ENCODE results near the gene TSPAN4.

The TSPAN4 gene

DNA sequence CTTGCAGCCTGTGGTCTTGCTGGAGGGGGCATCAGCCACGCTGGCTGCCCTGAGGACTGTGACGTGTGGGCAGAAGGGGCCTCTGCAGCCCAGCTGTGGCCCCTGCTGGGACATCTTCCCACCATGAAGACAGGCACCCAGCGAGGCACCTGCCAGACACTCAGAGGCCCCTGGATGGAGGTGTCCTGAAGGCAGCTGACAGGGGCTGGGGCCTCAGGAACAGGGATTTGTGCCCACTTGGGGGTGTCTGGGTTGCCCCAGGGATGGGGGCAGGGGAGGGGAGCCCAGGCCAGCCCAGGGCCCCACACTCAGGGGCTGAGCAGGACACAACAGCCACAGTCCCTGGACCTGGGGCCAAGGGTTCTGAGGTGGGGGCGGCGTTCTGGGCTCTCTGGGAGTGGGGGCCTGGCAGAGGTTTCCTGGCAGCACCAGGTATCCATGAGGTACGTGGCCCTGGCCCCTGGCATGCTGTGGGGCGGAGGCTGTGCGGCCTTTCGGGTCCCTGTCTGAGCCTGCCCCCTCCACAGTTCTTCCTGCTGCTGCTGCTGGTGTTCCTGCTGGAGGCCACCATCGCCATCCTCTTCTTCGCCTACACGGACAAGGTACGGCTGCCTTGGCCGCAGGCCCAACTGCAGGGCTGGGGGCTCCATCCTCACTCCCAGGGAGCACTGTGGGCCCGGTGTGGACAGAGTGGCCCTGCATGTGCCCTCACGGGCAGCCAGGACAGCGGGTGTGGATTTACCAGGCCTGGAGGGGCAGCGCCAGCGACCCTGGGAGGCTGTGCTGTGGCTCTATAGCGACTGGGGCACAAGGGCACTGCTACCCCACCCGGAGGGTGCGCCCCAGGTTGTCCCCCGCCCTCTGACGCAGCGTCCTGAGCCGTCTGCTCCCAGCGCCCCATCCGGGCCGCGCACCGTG is 21.5 kb downstream of the TSPAN4 start:
- DNase-seq (ENCODE audit: low read depth, low spot score): no peak

- DNase-seq (ENCODE audit: low read depth, low spot score): no peak
These were observed 22.2 kb downstream of the TSPAN4 start for GRCh38 chr11:864898-865297.

DNA sequence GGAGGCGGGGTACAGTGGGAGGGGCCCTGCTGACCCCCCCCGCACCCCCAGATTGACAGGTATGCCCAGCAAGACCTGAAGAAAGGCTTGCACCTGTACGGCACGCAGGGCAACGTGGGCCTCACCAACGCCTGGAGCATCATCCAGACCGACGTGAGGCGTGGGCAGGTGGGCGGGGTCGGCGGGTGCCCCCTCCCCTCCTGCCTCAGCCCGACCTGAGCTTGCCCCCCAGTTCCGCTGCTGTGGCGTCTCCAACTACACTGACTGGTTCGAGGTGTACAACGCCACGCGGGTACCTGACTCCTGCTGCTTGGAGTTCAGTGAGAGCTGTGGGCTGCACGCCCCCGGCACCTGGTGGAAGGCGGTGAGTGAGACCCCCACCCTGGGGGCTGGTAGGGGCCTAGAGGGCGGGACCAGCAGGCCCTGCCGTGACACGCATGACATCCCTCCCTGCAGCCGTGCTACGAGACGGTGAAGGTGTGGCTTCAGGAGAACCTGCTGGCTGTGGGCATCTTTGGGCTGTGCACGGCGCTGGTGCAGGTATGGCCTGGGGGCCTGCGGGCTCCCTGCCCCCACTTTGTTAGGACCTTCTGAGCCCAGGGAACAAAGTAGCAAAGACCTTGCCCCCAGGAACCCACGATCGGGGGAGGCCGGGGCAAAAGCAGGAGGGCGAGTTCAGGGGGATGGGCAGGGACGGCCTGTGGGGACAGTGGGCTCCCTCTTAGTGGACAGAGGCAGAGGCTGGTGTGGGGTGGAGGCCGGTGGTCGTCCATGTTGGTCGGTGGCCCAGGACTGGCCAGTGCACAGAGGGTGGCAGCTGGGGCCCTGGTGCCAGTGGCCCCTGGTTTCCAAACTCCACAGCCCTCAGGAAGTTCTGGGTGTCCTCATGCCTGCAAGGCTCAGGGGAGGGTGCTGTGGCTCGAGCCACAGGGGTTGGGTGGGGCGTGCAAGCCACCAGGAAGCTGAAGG is 23.1 kb downstream of the TSPAN4 start:
- no peak for DNase-seq (ENCODE audit: low read depth, low spot score)

DNA sequence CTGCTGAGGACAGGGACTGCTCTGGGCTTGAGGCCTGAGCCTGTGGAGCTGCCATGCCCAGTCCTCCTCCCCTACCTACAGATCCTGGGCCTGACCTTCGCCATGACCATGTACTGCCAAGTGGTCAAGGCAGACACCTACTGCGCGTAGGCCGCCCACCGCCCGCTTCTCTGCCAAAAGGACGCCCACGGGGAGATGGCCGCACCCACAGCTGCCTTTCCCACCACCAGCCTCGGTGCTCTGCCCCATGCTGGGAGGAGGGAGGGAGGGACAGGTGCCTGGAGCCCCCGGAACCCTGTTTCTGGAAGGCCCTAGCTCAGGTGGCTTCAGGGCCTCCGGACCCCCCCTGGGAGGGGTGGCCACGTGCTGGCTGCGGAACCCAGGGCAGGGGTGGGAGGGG is 23.8 kb downstream of the TSPAN4 start:
- DNase-seq (ENCODE audit: low read depth, low spot score): no peak

DNA sequence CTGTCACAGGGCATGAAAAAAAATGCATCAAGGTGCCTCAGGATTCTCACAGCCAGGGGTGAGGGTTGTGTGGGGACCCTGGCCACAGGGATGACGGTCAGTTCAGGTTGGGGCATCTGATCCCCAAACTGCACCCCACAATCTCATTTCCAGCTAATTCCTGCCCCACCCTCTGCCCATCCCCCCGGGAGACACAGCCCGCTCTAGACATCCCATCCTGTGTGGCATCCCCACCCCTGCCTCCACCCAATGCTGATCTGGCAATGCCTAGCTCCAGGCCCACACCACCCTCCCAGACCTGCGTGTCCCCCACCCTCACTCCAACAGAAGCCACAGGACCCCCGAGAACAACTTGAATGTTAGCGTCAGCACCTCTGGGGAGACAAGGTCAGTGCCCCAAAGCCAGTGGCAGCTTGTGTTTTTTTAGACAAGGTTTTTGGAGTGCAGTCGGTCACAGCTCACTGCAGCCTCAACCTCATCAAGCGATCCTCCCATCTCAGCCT is 25.3 kb downstream of the TSPAN4 start:
- no peak for DNase-seq (ENCODE audit: low read depth, low spot score)

GRCh38 chr11:868394-868793 is 25.7 kb downstream of the TSPAN4 start:
- DNase-seq (ENCODE audit: low read depth, low spot score): no peak

- no peak for DNase-seq (ENCODE audit: low read depth, low spot score)
These were observed 26.1 kb downstream of the TSPAN4 start for GRCh38 chr11:868802-869201.

DNA sequence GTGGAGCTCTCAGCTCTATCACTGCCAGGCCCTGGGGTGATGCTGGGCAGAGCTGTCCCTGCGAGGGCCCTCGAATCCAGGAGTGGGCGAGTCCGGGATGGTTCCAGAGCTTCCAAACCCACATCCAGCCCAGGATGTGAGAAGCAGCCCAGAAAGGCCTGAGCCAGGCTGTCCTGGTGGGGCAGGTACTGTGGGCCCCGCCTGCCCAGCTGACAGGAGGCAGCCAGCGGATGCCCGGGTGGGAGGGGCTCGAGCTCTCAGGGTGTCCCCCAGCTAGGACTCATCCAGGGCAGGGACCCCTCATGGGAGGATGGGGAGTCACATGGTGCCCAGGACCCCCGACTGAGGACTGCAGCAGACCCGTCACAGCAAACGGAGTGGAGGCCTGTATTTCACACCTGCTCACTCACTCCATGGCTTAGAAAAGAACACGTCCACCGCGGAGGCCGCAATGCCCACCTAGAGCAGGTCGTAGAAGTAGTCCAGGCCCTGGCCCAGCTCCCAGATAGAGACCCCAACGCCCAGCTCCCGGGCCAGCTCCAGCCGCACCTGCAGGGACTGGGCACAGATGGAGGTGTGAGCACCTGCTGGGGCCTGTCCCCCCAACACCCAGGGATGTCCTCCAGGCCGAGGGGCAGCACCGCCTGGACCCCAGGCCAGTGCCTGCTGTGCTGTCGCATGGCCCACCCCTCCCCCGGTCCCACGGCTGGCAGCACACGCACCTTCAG is 26.9 kb downstream of the TSPAN4 start:
- DNase-seq (ENCODE audit: low read depth, low spot score): no peak

- DNase-seq (ENCODE audit: low read depth, low spot score): peak; percentile 55
These were observed 27.4 kb downstream of the TSPAN4 start for GRCh38 chr11:870127-870413.

GRCh38 chr11:870418-870817 is 27.8 kb downstream of the TSPAN4 start:
- DNase-seq (ENCODE audit: low read depth, low spot score): no peak

DNA sequence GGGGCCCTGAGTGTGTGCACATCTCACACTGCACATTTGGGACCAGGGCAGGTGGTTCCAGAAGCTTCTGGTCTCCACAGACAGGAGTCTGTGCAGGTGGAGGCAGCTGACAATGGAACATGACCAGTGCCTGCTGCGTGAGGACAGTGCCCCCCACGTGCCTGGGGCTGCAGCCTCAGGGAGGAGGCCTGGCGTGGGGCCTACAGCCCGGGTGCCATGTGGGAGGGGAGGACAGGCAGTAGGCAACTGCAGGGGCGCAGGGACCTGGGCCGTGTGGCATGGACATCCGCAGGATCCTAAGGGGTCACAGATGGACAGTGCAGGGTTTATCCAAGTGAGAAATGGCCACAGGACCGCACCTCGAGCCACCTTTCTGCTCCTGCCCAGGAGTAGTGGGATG is 28.8 kb downstream of the TSPAN4 start:
- DNase-seq (ENCODE audit: low read depth, low spot score): no peak

DNA sequence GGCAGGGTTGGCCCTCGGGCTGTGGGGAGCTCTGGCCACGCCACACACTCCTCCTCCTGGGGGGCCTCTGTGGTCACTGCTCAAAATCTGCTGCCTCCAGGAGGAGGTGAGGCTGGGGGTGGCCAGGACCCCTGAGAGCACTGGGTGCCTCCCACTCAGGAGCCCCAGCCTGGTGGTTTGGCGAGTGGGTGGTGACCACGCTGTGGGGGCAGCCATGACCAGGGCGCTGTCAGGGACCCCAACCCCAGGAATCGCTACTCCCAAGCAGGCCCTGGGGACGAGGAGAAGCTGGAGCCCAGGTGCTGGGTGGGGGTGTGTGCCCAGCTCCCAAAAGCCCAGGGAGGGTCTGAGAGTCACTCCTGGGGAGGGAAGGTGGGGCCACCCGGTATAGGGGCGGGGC is 30.1 kb downstream of the TSPAN4 start:
- no peak for DNase-seq (ENCODE audit: low read depth, low spot score)

GRCh38 chr11:873706-874105 is 31.1 kb downstream of the TSPAN4 start:
- DNase-seq (ENCODE audit: low read depth, low spot score): no peak

DNA sequence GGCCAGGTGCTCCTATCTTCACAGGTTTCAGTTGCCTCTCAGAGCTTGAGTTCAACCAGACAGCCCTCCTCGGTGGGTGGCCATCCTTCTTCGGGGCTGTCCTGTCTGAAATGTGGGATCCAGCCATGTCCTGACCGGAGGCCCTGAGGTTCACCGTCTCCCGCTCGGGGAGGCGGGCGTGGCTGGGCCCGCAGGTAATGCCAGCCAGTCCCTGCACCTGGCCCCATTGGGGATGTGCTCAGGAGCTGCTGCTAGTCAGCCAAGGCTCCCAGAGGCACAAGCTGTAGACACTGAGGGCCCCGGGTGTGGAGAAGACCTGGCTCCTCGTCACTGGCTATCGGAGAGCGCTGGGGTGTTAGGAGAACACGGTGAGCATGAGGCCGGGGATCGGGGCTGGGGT is 32.6 kb downstream of the TSPAN4 start:
- DNase-seq (ENCODE audit: low read depth, low spot score): no peak

DNA sequence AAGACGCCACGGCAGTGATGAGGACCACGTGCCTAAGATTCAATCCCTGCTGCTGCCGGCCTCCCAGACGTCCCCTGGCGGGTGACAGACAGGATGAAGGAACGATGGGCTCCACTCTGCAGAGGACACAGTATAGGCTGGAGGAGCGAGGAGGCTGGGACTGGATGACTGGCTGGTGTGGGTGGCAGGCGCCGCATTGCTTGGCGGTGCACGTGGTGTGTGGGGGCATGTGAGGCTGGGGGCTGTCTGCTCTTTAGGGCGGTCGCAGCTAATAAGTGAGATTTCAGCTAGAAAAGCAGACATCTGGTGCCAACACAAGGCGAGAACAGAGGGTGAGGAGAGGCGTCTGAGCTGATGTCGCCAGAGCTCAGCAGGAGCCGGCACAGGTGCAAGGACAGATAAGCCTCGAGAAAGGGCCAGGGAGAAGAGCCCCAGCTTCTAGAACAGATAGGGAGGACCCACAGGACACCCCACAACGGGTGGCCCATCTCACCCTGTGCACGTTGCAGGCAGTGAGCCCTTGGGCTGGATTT is 33.2 kb downstream of the TSPAN4 start:
- DNase-seq (ENCODE audit: low read depth, low spot score): no peak

GRCh38 chr11:876545-876944 is 33.9 kb downstream of the TSPAN4 start:
- DNase-seq (ENCODE audit: low read depth, low spot score): no peak

- peak; percentile 64 for DNase-seq (ENCODE audit: low read depth, low spot score)
These were observed 34.9 kb downstream of the TSPAN4 start for GRCh38 chr11:877565-877964.

GRCh38 chr11:880447-880846 is 37.8 kb downstream of the TSPAN4 start:
- DNase-seq (ENCODE audit: low read depth, low spot score): no peak

DNA sequence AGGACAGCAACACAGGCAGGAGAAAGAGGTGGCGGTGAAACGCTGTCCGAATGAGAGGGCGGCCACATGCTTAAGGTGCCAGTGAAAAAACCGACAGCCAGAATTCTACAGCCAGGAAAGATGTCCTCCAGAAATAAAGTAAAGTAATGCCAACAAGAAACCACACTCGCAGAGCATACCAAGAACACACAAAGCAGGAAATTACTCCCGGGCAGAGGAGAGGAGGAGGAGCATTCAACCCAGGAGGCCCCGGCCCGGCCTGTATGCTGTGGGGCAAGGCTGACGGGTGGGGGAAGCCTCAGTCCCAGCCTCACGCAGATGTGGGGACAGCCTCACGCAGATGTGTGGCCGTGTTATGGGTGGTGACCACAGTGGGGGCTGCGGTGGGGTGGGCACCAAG is 39.9 kb downstream of the TSPAN4 start:
- no peak for DNase-seq (ENCODE audit: low read depth, low spot score)

GRCh38 chr11:883527-883926 is 40.9 kb downstream of the TSPAN4 start:
- DNase-seq (ENCODE audit: low read depth, low spot score): no peak

- no peak for DNase-seq (ENCODE audit: low read depth, low spot score)
These were observed 42.0 kb downstream of the TSPAN4 start for GRCh38 chr11:884578-885070.

All from ELF-1 (cell line).